K562 (cell line): ENCODE data around the gene CLDN5. TPM values are rescaled to one million over a fixed set of nuclear protein-coding genes. Genes with fewer than 3 reads are reported as not detected.

Source experiments
- ARNT ChIP-seq, 2 experiments: fragments of 450-650 bp; IDR thresholded peaks; 2 replicates each; pipeline ENCODE4 v1.6.1; 2016; ENCODE audit warnings: mild to moderate bottlenecking in 1 of 2
- ATF4 ChIP-seq: fragments of 450-650 bp; formaldehyde crosslinking; IDR thresholded peaks from 2 replicates; pipeline ENCODE4 v1.4.0; 2022; ENCODE audit warnings: mild to moderate bottlenecking, moderate library complexity
- BACH1 ChIP-seq: fragments of 200-800 bp; sonication (Bioruptor generic); IDR thresholded peaks from 2 replicates; pipeline ENCODE4 v1.6.1; 2016; ENCODE audit warnings: missing genetic modification characterization, missing compliant biosample characterization
- CAMTA2 ChIP-seq: fragments of 250-450 bp; sonication (Bioruptor Pico); conservative IDR thresholded peaks from 2 replicates; pipeline ENCODE4 v1.5.1; 2022
- CHD1 ChIP-seq: fragments of 200-600 bp; sonication (generic); IDR thresholded peaks from one replicate; pipeline ENCODE4 v1.6.1; 2012; ENCODE audit warnings: mild to moderate bottlenecking, moderate library complexity, low read length, inconsistent platforms
- E2F6 ChIP-seq, 2 experiments: IDR thresholded peaks; 2 replicates each; pipeline ENCODE4 v1.6.1; 2011; ENCODE audit warnings: borderline replicate concordance in 1 of 2, control low read depth in 1 of 2, low read depth in 1 of 2, low read length in 1 of 2, mild to moderate bottlenecking in 1 of 2, mixed read lengths in 1 of 2, moderate library complexity in 1 of 2; ENCODE audit not compliant: insufficient read depth in 1 of 2, insufficient read length in 1 of 2, poor library complexity in 1 of 2, severe bottlenecking in 1 of 2; ENCODE audit errors: extremely low read depth in 1 of 2
- HMGXB4 ChIP-seq: sonication (generic); formaldehyde crosslinking; IDR thresholded peaks from 2 replicates; pipeline ENCODE4 v1.8.1; 2023; ENCODE audit warnings: mild to moderate bottlenecking, missing genetic modification reagents
- NR2F6 ChIP-seq: fragments of 450-650 bp; formaldehyde crosslinking; IDR thresholded peaks from 2 replicates; pipeline ENCODE4 v1.4.0; 2020; ENCODE audit warnings: mild to moderate bottlenecking
- PHF8 ChIP-seq: fragments of 200-600 bp; sonication (generic); IDR thresholded peaks from 2 replicates; pipeline ENCODE4 v1.6.1; 2012; ENCODE audit warnings: mixed run types, mild to moderate bottlenecking, inconsistent platforms, low read length, moderate library complexity, borderline replicate concordance
- RFX7 ChIP-seq: fragments of 250-450 bp; sonication (Bioruptor Pico); IDR thresholded peaks from 2 replicates; pipeline ENCODE4 v1.5.1; 2021; ENCODE audit warnings: mild to moderate bottlenecking
- SREBF2 ChIP-seq: sonication (generic); formaldehyde crosslinking; IDR thresholded peaks from 2 replicates; pipeline ENCODE4 v1.4.0; 2020; ENCODE audit warnings: mild to moderate bottlenecking, missing genetic modification reagents
- TFAP4 ChIP-seq: sonication (generic); formaldehyde crosslinking; IDR thresholded peaks from 2 replicates; pipeline ENCODE4 v1.8.0; 2022; ENCODE audit warnings: missing genetic modification reagents, mild to moderate bottlenecking, moderate library complexity, borderline replicate concordance
- THRAP3 ChIP-seq: fragments of 450-650 bp; IDR thresholded peaks from 2 replicates; pipeline ENCODE4 v1.6.1; 2016; ENCODE audit warnings: mild to moderate bottlenecking, inconsistent platforms, borderline replicate concordance
- TOE1 ChIP-seq, 2 experiments: fragments of 450-650 bp in 1 of 2; sonication (generic) in 1 of 2; formaldehyde crosslinking in 1 of 2; IDR thresholded peaks; 2 replicates each; pipeline versions ENCODE4 v1.7.1 to v1.8.0; 2016 to 2022; ENCODE audit warnings: borderline replicate concordance in 2 of 2, mild to moderate bottlenecking in 2 of 2, antibody characterized with exemption in 1 of 2, inconsistent platforms in 1 of 2, low read depth in 1 of 2, missing genetic modification reagents in 1 of 2, moderate library complexity in 1 of 2
- USF2 ChIP-seq: sonication (generic); formaldehyde crosslinking; IDR thresholded peaks from 2 replicates; pipeline ENCODE4 v1.5.0; 2020; ENCODE audit warnings: missing genetic modification reagents
- ZFP91 ChIP-seq: sonication (generic); formaldehyde crosslinking; IDR thresholded peaks from 2 replicates; pipeline ENCODE4 v1.8.0; 2022; ENCODE audit warnings: mild to moderate bottlenecking, missing genetic modification reagents
- ZNF24 ChIP-seq: fragments of 450-650 bp; IDR thresholded peaks from 2 replicates; pipeline ENCODE4 v1.6.1; 2016
- ZNF696 ChIP-seq: fragments of 250-450 bp; sonication (Bioruptor Pico); conservative IDR thresholded peaks from 2 replicates; pipeline ENCODE4 v1.4.0; 2020; ENCODE audit warnings: mild to moderate bottlenecking, moderate library complexity
- polyA plus RNA-seq, 8 experiments: library from polyadenylated mRNA; depleted of rRNA in 4 of 8; stranded (reverse) in 5 of 8; unstranded in 3 of 8; fragments of >200 nt; fragmentation: Nextera tagmentation in 2 of 8; fragmentation: Illumina TruSeq in 1 of 8; extraction: Ambion mirVana in 2 of 8; extraction: Trizol in 1 of 8; gene quantifications; 2 replicates each; pipeline versions ENCODE4 v1.2.1 to v1.2.3, GENCODE V29; 2011 to 2014; ENCODE audit warnings: inconsistent platforms in 1 of 8, missing spikeins in 1 of 8
- total RNA-seq, 7 experiments: library from RNA; depleted of rRNA in 6 of 7; stranded (reverse); fragments of >200 nt in 6 of 7; fragmentation: Illumina TruSeq in 2 of 7; extraction: Trizol in 2 of 7; gene quantifications; 2 replicates each; pipeline versions ENCODE4 v1.2.1 to v1.2.3, GENCODE V29; 2011 to 2021; ENCODE audit warnings: low replicate concordance in 1 of 7

Gene CLDN5
- total and polyA plus RNA-seq, 9 of the 15 experiments (the other 6 are each of a cell fraction or from before 2014, with no cell fraction given), result 0.20 TPM; not detected in 8

- TF ChIP-seq HMGXB4 (CRISPR knock-in tag) (no peak), USF2 (no peak), TFAP4 (CRISPR knock-in tag) (peak; percentile 9; the same call in 1 of the 2 replicates), TOE1 (IDR thresholded peaks at IDR 0.05; ENCODE audit: borderline replicate concordance) (no peak), TOE1 (CRISPR knock-in tag; IDR thresholded peaks at IDR 0.05; ENCODE audit: borderline replicate concordance, low read depth) (no peak), ZFP91 (CRISPR knock-in tag) (no peak), ZNF24 (no peak), RFX7 (CRISPR knock-in tag) (no peak), SREBF2 (no peak), CAMTA2 (CRISPR knock-in tag) (no peak), ARNT (IDR thresholded peaks at IDR 0.05) (no peak), PHF8 (0 out of 2 replicates have a peak, but pooled peaks have one; percentile 6), NR2F6 (no peak), THRAP3 (no peak), ATF4 (no peak), ZNF696 (CRISPR knock-in tag) (no peak), E2F6 (IDR thresholded peaks at IDR 0.05; ENCODE audit: borderline replicate concordance in 1 of 2, extremely low read depth in 1 of 2, insufficient read depth in 1 of 2, insufficient read length in 1 of 2, low read depth in 1 of 2, low read length in 1 of 2, poor library complexity in 1 of 2, severe bottlenecking in 1 of 2) (no peak), CHD1 (peak; percentile 16), BACH1 (tag) (no peak)
These were observed 30.1 kb downstream of the CLDN5 start (continued) for GRCh38 chr22:19494001-19494560.
